ENCODE measurements around the gene PHAX.
"Not testable (repeated sequence)": the region's sequence is repeated elsewhere in the genome, so short reads cannot be mapped to it uniquely, and the experiment has no call there.

The PHAX gene

GRCh38 chr5:126656401-126657007, 55.8 kb downstream of the PHAX start:
- DNase-seq (ENCODE audit: low read depth), result no peak

- no peak for DNase-seq (ENCODE audit: low read depth)
Measured at GRCh38 chr5:126658561-126658960, 57.8 kb downstream of the PHAX start.

- no peak for DNase-seq (ENCODE audit: low read depth)
Measured at GRCh38 chr5:126659805-126660482, 59.2 kb downstream of the PHAX start.

DNA sequence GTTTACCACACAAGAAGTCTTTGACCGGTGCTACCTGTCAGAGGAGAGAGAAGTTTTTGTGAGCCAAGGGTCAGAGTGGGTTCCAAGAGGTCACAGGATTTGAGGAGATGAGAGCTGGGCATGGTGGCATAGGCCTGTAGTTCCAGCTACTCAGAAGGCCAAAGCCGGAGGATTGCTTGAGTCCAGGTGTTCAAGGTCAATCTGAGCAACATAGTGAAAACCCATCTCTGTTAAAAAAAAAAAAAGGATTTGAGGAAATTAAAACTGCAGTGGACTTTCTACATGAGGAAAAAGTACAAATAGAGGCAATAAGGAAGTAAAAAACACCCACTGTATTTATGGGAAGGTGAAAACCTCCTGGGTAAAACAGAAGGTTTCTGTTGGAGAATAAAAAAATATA, 63.8 kb downstream of the PHAX start:
- DNase-seq (ENCODE audit: low read depth), result no peak

DNA sequence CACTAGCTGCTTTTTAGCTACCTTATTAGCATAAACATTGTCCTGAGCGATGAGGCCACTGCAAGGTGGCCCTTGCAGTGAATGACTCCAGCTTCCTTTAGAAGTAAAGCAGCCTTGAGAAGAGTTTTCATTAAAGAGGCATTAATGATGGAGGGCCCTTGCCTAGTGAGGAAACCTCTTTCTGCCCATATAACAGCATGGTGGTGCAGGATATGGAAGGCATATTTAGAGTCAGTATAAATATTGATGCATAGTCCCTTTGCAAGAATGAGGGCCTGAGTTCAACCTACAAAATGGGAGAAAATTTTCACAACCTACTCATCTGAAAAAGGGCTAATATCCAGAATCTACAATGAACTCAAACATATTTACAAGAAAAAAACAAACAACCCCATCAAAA, 69.4 kb downstream of the PHAX start:
- DNase-seq (ENCODE audit: low read depth), result not testable (repeated sequence)

- not testable (repeated sequence) for DNase-seq (ENCODE audit: low read depth)
Measured at GRCh38 chr5:126671681-126672080, 70.9 kb downstream of the PHAX start.

- no peak for DNase-seq (ENCODE audit: low read depth)
Measured at GRCh38 chr5:126673477-126673876, 72.7 kb downstream of the PHAX start.

DNA sequence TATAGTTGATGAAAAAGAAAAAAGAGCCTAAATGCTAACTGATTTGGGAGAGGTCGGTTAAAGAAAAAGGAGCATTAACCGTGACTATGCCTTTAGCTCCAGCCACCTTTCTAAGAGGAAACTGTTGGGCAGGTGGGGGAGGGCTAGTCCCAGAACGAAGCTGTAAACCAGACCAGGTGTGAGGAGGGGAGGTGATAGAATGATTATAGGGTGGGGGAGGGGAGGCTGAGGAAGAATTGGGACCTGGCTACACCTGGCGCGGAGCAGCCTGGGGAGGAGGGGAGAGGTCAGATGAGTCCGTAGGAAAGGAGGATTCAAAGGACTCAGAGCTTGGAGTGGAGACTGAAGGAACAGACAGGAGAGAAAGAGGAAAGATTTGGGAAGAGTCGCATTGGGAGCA, 73.4 kb downstream of the PHAX start:
- DNase-seq (ENCODE audit: low read depth), result no peak

- DNase-seq (ENCODE audit: low read depth), result no peak
Measured at GRCh38 chr5:126675338-126675737, 74.6 kb downstream of the PHAX start.

DNA sequence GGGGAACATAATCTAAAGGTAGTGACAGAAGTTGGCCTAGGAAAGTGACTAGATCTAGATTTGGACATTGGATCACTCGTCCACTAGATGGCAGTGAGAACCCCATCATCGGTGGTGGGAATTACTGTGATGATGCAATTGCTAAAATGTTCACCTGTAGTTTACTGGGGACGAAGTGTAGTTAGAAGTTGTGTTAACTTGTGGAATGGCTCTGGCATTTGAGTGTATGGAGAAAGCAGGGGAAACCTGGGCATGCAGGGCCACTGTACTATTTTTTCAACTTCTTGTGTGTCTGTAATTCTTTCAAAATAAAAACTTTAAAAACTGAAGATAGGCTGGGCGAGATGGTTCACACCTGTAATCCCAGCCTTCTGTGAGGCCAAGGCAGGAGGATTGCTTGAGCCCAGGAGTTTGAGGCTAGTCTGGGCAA, 75.5 kb downstream of the PHAX start:
- DNase-seq (ENCODE audit: low read depth), result no peak

Measured in stimulated activated CD8-positive, alpha-beta memory T cell treated with anti-CD3 and anti-CD28 coated beads, Interleukin-15, amount 100 ng/mL, for 24 hours (primary cell).